SKM-1 treated with dmso at 0.1 percent for 144 hours (cell line): ENCODE results near the gene PTPRO.
A peak's percentile ranks its signal among the peaks of the same experiment; 100 is the strongest.

ENCODE experiments used
- DNase-seq: peaks from one replicate; lab custom pipeline; 2025; ENCODE audit not compliant: unreplicated experiment; lab: John Stamatoyannopoulos, UW

Gene PTPRO

DNA sequence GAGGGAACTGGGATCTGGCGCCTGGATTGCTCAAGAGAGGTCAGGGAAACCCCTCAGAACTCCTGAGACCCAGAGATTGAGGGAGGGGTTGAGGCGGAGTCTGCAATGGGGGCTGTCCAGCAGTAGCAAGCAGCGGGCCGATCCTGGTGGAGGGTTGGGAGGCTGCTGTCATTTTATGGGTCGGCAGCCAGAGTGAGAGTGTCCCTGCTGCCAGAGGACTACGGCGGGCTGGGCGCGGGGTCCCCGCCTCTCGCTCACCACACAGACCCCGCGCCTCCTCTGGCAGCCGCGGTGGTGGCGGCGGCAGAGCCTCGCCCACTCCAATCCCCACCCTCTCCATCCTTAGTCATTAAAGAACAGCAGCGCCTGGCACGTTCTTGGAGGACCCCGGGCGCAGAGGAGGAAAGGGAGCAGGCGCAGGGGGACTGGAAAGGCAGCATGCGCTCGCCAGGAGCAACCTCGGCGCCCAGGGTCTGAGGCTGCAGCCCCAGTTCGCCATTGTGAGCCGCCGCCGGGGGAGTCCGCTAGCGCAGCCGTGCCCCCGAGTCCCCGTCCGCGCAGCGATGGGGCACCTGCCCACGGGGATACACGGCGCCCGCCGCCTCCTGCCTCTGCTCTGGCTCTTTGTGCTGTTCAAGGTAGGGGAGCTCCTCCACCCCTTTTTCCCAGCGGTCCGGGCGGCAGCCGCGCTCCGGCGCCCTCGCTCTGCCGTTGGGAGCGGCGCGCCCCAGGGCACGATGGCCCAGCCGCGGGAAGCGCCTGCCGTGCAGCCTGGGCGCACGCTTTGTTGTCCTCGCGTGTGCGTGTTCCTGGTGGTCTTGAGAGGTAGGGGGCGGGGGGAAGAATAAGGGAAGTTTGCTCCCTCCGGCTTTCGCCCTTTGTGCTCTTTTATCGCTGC lies at the start of gene PTPRO:
TSS of gene PTPRO (plus strand) at position 345 of the 898 bp plus-strand sequence.
- no peak for DNase-seq

DNA sequence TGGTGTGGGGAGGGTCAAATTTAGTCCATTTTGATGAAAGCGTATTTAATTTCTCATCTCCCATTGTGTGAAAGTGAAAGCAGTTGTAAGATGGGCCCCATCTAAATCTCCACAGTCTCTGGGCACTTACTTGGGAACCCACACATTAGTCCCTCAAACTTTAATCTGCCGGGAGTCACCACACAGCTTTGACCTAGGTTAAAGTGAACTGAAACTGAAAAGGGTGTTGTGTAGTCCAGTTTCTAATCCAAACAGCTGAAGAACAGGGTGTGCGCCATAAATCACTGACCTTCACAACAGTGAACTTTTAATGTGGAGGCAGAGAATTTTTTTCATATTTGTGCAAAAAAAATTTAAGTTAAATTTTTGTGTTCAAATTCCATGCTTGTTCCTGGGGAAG lies 48.4 kb upstream of the PTPRO start:
- DNase-seq: no peak

DNA sequence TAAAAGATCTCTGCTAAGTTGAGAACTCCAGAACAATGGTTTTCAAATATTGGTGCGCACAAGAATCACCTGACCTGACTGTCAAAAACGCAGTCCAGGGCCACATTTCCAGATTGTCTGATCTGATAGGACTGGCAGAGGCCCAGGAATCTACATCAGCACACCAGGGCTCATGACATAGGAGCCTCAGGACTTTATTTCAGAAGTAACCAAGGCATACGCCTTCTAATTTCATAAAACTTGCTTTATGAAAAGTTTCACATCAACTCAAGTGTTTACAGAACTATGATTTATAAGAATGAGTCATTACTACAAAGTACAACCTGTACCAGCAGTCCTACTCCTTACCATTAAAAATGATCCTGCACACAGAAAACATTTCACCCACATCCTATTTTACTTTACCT lies 47.7 kb upstream of the PTPRO start:
- DNase-seq: no peak

DNA sequence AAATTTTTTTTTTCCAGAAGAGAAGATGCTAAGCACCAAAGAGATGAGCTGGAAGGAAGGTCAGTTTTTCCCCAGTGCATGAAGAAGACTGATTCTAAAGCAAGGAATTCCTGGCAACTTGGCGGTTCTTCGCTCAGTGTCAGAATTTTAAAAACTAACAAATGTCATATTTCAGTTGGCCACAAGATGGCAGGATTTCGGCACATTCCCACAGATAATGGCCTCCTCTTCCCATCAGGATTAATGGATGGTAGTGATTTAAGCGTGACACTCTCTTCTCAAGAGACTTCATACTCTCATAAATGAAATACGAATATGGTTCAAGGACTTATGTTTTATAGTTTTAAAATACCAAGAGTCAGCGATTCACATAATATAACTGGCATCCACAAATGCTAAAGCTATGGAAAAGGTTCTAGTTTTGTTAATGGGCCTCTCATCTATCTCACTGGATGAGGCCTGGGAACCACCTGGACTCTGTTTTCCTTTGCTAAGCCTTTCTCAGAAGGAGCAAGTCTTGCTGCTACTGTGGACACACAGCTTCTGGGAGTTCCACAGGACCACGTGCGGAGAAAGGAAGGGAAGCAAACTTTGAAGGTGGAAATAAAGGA lies 46.1 kb upstream of the PTPRO start:
- DNase-seq: no peak

DNA sequence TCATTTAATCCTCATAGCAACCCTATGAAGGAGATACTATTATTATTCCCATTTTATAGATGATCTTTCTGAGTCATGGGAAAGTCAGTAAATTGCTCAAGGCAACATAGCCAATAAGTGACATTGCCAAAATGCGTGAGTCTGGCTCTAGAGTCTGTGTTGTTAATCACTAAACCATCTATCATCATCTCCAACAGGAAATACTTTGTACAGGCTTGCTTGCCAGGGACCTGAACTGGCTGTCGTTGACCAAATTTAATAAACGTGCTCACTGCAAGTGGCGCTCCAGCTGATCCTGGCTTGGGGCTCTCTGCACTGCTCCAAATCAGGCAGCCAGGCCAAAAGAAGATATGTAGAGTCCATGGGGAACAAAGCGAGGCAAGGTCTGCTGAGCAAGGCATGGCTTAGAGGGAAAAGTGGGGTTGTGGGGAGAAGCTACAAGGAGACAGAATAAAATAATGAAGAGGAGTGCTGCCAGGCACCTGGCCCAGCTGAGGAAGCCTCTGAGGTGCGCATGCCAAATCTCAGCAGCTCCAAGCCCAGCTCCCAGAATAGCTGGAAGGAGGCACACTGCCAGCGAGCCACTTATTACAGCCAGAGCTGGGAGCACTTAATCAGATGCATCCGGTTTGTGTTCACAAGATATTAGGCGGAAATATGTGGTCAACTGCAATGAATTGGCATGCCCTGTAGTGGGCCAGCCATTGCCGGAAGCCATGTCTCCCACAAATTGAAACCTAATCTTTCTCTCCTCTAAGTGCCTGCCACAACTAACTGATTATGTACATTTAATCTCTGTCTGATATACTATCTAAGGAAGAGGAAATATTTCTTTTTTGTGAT lies 43.3 kb upstream of the PTPRO start:
- no peak for DNase-seq

DNA sequence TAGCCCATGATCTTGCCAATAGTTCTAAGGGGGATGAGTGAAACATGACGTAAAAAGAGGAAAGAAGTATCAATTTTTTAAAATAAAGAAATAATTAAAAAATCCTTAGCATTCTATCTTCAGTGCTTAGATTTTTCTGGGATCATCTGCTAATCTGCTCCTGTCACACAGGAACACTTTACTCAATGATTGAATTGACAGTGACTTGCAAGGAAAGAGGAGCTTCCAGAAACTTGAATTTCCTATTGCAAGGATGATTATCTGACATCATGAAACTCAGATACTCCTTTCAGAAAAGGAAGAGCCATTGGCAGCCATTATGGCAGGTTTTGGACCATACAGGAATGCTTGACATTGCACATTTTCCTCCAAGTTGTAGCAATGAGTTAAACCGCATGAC lies 41.4 kb upstream of the PTPRO start:
- DNase-seq: no peak

DNA sequence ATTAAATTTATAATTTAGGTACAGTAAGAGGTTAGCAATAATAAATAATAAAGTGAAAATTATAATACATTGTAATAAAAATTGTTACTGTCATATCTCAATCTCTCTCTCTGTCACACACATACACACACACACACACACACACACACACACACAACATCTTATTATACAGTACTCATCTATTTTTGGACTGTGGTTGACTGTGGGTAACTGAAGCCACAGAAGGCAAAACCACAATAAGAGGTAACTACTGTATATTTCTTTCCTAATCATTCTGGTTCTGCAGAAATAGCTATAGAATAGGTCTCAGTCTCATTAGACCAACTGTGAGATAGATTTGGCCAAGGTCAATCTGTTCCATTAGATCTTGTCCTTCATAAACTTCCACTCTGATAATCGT lies 33.1 kb upstream of the PTPRO start:
- DNase-seq: peak; percentile 1

DNA sequence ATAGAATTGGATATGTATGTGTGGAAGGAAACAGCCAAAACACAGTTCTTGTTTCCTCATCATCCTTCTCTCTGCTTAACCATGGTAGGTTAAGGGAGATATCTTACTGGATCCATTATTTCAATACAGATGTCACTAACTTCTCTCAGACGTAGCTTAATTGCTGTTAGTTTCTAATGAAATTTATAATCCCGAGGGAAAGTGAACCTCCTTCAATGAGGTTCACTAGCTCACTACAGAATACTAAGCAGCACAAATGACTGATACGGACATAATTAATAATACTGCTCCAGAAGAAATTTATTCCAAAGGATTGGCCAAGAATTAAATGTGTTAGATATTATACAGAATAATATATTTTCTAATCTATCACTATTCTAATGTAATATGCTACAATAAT lies 28.6 kb upstream of the PTPRO start:
- no peak for DNase-seq

DNA sequence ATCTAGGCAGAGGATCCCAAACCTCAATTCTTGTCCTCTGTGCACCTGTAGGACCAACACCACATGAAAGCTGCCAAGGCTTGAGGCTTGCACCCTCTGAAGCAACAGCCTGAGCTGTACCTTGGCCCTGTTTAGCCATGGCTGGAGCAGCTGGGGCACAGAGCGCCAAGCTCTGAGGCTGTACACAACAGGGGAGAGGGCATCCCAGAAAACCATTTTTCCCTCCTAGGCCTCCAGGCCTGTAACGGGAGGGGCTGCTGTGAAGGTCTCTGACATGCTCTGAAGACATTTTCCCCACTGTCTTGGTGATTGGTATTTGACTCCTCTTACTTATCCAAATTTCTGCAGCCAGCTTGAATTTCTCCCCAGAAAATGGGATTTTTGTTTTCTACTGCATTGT lies 22.4 kb upstream of the PTPRO start:
- DNase-seq: no peak

DNA sequence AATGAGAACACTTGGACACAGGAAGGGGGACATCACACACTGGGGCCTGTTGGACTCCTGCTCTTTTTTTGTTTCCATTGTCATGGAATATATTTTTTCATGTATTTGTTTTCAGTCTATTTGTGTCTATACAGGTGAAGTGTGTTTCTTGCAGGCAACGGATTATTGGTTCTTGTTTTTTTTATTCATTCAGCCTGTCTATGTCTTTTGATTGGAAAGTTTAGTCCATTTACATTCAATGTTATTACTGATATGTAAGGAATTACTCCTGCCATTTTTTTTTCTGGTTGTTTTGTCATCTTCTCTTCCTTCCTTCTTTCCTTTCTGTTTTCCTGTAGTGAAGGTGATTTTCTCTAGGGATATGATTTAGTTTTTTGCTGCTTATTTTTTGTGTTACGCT lies 18.0 kb upstream of the PTPRO start:
- no peak for DNase-seq

DNA sequence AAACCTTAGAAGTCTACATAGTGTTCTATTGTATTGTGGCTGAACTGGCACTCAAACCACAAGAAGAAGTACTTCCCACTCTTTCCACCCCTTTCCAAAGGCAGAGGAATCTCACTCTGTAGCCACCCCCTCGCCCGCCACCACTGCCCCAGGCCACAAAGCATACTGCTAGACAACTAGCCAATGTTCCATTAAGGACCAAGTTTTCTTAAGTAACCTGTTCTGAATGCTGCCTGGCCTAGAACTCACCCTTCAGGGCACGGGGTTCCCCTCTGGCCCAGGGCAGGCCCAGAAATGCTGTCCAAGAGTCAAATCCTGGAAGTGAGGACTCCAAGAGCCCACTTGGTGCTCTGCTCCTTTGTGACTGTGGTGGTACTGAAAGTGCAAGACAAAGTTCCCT lies 15.7 kb upstream of the PTPRO start:
- DNase-seq: no peak

DNA sequence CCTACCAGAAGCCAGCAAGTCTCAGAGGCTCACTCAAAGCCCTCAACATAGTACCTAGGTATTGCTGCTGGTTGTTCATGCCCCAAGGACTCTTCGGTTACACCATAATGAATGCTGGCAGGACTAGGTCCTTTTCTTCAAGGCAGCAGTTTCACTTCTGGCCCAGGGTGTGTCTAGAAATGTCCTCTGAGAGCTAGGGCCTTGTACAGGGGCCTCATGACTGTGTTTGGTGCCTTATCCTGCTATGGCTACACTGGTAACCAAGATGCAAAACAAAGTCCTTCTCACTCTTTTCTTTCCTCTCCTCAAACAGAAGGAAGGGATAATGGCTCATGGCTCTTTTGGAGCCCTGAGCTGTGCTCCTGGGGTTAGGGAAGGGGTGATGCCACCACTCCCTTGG lies 15.2 kb upstream of the PTPRO start:
- DNase-seq: no peak

DNA sequence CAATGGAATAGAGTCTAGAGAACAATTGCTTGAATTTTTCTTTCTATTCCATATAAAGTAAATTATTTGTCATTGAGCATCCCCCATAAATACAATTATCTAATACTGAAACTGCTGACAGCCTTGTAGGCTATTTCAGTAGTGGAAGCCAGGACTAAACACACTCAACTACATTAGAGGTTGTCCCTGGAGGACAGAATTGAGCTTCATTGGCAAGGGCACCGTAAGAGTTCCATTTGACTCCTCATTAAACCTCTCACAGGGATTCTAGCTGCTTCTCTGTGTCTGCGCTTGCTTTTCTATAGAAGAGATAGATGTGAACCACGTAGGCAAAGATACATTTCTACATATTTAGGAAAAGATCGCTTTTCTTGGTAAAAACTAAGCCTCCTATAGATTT lies 3.5 kb upstream of the PTPRO start:
- no peak for DNase-seq

DNA sequence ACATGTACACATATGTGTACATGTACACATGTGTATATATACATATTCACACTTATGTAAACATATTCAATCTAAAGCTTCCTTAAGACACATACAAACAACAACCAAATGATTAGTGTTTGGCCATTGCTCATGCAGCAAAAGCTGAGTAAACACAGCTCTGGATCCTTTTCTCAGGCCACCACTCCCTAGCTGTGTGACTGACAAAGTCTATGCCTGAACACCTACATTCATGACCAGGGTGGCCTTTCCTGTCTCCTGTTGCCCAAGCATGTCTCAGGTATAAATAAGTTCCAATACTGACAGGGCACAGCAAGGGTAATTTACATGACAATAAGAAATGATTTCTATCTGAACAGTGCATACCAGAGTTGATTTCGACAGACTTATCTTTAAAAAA lies 1.4 kb upstream of the PTPRO start:
- no peak for DNase-seq

DNA sequence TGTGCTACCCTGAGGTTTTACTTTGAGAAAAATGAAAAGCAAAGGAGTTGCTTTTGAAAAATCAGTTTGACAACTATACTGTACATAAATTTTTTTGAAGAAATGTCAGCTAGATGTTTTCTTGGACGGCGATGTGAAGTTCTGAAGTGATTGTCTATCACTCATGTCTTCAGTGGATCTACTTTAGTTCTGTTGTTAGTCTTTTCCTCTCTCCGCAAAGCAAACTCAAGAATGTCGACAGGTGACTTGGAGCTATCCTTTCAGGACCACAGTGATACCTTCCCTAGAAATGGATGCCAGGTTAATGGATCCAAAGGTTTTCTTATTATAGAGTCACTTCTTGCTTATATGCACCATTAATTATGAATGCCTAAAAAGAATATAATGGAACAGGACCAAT lies 1.2 kb downstream of the PTPRO start:
- no peak for DNase-seq

DNA sequence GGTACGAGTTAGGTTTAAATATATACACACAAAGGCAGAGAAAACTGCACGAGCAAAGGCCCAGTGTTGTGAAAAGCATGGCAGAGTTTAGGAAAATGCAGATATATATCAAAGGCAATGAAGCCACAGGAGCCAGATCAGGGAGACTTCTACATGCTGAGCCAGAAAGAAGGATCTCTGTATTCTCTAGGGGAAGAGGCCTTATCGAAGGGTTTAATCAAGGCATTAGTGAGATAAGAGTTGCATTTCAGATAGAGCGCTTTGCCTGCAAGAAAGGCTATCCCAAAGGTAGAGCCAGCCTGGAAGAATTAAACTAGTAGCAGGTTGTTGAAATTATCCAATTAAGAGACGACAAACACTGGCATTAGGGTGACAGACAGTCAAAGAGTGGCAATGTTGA lies 7.6 kb downstream of the PTPRO start:
- no peak for DNase-seq

DNA sequence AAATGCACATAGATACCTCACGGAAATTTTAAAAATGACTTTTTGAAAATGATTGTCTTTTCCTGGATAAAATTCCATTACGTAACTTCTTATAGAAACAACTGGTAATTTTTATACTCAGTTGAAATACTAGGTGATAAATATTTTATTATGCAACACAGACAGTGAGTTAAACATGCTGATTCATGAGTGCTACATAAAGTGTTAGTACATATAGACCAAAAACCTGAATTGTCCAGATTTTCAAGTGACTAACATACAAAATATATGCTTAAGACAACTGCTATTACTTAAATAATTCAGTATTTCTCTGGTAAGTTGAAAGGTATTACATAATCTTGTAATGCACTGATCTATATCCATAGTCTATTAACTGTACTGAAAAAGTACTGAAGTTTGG lies 11.9 kb downstream of the PTPRO start:
- DNase-seq: no peak

DNA sequence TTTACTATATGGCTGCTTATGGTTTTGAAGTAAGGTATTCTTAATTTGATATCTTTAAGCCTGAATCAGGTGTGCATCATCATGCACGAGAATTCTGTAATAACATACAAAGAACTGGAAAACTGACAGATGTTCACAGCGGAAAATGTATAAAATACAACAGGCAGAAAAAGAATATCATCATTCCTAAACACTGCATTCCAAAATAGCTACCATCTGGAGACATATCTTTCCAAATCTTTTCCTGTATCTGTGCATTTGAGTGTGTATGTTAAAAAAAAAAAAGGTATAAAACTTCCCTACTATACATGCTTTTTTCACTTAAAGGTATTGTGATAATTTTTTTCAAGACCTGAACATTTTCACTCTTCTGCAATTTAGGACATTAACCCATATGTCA lies 13.7 kb downstream of the PTPRO start:
- no peak for DNase-seq

DNA sequence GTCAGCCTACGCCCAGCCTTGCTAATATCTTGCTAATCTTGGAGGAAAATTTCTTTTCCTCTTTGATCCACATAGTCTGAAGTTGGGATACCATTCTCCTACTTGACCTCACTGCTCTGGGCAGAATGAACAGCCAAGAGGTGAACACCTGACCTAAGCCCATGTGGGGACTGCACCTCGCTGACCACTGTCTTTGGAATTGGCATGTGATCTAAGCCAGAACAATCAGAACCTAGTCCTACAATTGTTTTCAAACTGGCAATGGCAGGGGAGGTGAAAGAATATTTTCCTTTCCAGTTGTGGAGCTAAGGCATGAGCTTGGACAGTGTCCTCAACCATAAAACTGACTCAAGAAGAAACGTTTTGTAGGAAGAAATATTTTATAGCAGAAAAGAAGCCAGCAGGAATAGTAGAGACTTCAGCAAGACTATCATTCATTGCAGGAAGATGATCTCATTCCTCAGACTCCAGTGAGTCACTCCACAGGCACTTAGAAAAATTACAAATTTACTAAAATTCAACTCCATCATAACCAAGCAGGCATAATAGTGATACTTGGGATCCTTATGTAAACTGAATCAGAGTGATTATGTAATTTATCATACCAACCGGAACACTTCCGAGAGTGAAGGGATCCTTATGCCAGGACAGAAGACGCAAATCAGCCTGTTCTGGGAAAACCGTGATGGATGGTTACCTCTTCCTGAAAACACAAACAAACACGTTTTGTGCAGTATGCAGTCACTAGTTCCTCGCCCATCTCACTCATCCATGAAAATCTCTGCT lies 14.7 kb downstream of the PTPRO start:
- no peak for DNase-seq

DNA sequence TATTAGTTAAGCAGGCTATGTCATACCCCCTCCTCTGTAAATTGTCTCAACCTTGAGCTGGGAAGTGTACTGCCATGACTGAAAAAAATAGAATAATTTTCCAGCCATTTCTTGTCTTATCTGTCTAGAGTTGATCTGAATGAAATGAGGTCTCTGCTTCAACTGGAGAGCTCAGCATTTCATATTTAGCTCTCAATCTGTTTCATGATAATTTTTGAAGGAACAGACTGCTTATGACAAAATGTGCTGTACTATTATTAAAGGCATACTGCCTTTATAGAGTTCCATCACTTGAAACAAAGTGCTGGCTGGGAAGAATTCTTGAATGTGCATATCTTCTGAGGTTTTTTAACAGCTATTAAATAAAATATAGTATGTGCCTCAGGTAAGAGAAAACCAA lies 19.1 kb downstream of the PTPRO start:
- DNase-seq: no peak

DNA sequence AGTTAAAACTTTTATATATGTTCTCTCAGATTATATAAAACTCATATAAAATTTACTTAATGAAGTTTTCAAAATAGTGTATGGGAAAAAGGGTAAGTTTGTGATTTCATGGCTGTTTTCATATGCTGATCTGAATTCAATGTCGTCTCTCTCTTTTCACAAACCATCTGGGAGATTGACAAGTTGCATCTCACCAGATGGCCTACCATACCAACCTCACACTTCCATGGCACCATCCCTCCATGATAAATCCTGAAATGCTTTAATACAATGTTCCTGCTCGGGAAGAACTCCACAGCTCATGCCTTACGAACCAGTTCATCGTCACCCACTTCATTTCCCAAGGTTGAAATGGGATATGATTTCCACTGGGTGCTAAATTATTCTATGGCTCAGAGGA lies 22.3 kb downstream of the PTPRO start:
- DNase-seq: no peak
